GM23248 (cell line): Measurements from ENCODE around the gene TMEM51. TPM values are rescaled to one million over a fixed set of nuclear protein-coding genes. Genes with fewer than 3 reads are reported as not detected.

ENCODE experiments used
- DNase-seq: peaks from one replicate; pipeline ENCODE4 v3.0.0-alpha.2; 2015
- H2AFZ ChIP-seq: fragments of 200-600 bp; sonication (generic); 2 replicates; pipeline ENCODE4 v1.6.1; 2016; ENCODE audit warnings: antibody characterized with exemption
- H3F3A ChIP-seq: fragments of 200-600 bp; sonication (generic); 2 replicates; pipeline ENCODE4 v1.6.1; 2016; ENCODE audit warnings: mild to moderate bottlenecking, antibody characterized with exemption, mixed run types; ENCODE audit not compliant: insufficient read depth
- H3K27ac ChIP-seq: fragments of 200-600 bp; sonication (generic); 2 replicates; pipeline ENCODE4 v1.5.1; 2016; ENCODE audit warnings: mild to moderate bottlenecking
- H3K27me3 ChIP-seq: fragments of 200-600 bp; sonication (generic); replicated peaks from 2 replicates; pipeline ENCODE4 v1.6.1; 2016; ENCODE audit warnings: mild to moderate bottlenecking; ENCODE audit not compliant: insufficient read depth
- H3K36me3 ChIP-seq: fragments of 200-600 bp; sonication (generic); 2 replicates; pipeline ENCODE4 v1.6.1; 2016; ENCODE audit warnings: low read depth, mild to moderate bottlenecking
- H3K4me1 ChIP-seq: fragments of 200-600 bp; sonication (generic); 2 replicates; pipeline ENCODE4 v1.6.1; 2016; ENCODE audit warnings: mild to moderate bottlenecking; ENCODE audit not compliant: insufficient read depth
- H3K4me2 ChIP-seq: fragments of 200-600 bp; sonication (generic); one replicate; pipeline ENCODE4 v1.6.1; 2016; ENCODE audit warnings: mild to moderate bottlenecking; ENCODE audit not compliant: unreplicated experiment
- H3K4me3 ChIP-seq: fragments of 200-600 bp; sonication (generic); 2 replicates; pipeline ENCODE4 v1.5.1; 2016; ENCODE audit warnings: mild to moderate bottlenecking
- H3K79me2 ChIP-seq: fragments of 200-600 bp; sonication (generic); 2 replicates; pipeline ENCODE4 v1.6.1; 2016; ENCODE audit warnings: mild to moderate bottlenecking; ENCODE audit not compliant: insufficient read depth
- H3K9ac ChIP-seq: fragments of 200-600 bp; sonication (generic); 2 replicates; pipeline ENCODE4 v1.6.1; 2016; ENCODE audit warnings: mild to moderate bottlenecking
- H3K9me2 ChIP-seq: fragments of 200-600 bp; sonication (generic); 2 replicates; pipeline ENCODE4 v1.6.1; 2016; ENCODE audit warnings: mixed run types, mild to moderate bottlenecking, moderate library complexity; ENCODE audit not compliant: insufficient read depth
- H3K9me3 ChIP-seq: fragments of 200-600 bp; sonication (generic); one replicate; pipeline ENCODE4 v1.6.1; 2017; ENCODE audit warnings: low read depth
- H4K20me1 ChIP-seq: fragments of 200-600 bp; sonication (generic); 2 replicates; pipeline ENCODE4 v1.6.0; 2016; ENCODE audit not compliant: insufficient read depth
- EZH2 ChIP-seq: fragments of 200-600 bp; sonication (generic); IDR thresholded peaks from 2 replicates; pipeline ENCODE4 v1.6.1; 2018; ENCODE audit warnings: antibody characterized with exemption, mild to moderate bottlenecking; ENCODE audit not compliant: insufficient read depth, poor library complexity, severe bottlenecking
- EZH2phosphoT487 ChIP-seq: fragments of 200-600 bp; sonication (generic); IDR thresholded peaks from 2 replicates; pipeline ENCODE4 v1.6.1; 2018; ENCODE audit warnings: antibody characterized with exemption, moderate library complexity, mild to moderate bottlenecking, low read depth; ENCODE audit not compliant: insufficient read depth
- WGBS, 2 experiments: methylation state at CpG; one replicate each; pipeline ENCODE4 v1.1.6; 2015 to 2017; ENCODE audit warnings: low lambda C conversion rate in 2 of 2, low coverage in 1 of 2; ENCODE audit errors: missing lambda C conversion rate in 2 of 2; 5-methylcytosine and 5-hydroxymethylcytosine counted together
- in situ Hi-C: fragments of 300-500 bp; cut with MboI; formaldehyde crosslinking; loops from 2 replicates; pipeline ENCODE4 v1.15.0; 2020
- polyA plus RNA-seq: library from polyadenylated mRNA; unstranded; fragments of >200 nt; fragmentation: Nextera tagmentation; extraction: Ambion mirVana; gene quantifications from 2 replicates; pipeline ENCODE4 v1.2.1, GENCODE V29; 2016
- total RNA-seq: library from RNA; depleted of rRNA; stranded (reverse); fragments of >200 nt; shearing (Covaris generic); gene quantifications from 2 replicates; pipeline ENCODE4 v1.2.3, GENCODE V29; 2014

Gene TMEM51
- total and polyA plus RNA-seq, 2 experiments from 2014 or later, result 0.54 to 0.55 TPM

GRCh38 chr1:15251857-15252835, 98.6 kb downstream of the TMEM51 start:
- Histone ChIP-seq H3K4me2 (no peak overlapping the region), H3K36me3 (no peaks in the 10 kb centered on the region), H3K27me3 (peaks cover 65% of the 10 kb centered on the region), H4K20me1 (no peaks in the 10 kb centered on the region), H3K9me3 (no peaks in the 10 kb centered on the region), H3K9ac (no peak overlapping the region), H3K79me2 (no peaks in the 10 kb centered on the region), H3K4me1 (no peaks in the 10 kb centered on the region), H3K27ac (no peak overlapping the region), H3K9me2 (no peaks in the 10 kb centered on the region), H3K4me3 (no peak overlapping the region), H2AFZ (no peak overlapping the region), H3F3A (no peaks in the 10 kb centered on the region)
- in situ Hi-C loops, result no loop called here
- TF ChIP-seq EZH2phosphoT487 (no peak), EZH2 (no peak)
- 73 to 74% methylated on average over 14 of the region's 14 CpGs for WGBS, 2 experiments
- DNase-seq, result no peak

- H3K9me2 ChIP-seq, result no peaks in the 10 kb centered on the region
- H3K27me3 ChIP-seq, result peaks cover 44% of the 10 kb centered on the region
- no peaks in the 10 kb centered on the region for H3K79me2 ChIP-seq
- WGBS, 2 experiments, result 0 to 4% methylated on average over 2 of the region's 2 CpGs
- H3K9me3 ChIP-seq, result no peaks in the 10 kb centered on the region
- no peaks in the 10 kb centered on the region for H3K36me3 ChIP-seq
- in situ Hi-C loops, result no loop called here
- no peak overlapping the region for H3K4me2 ChIP-seq
- H3F3A ChIP-seq, result no peaks in the 10 kb centered on the region
- H3K27ac ChIP-seq, result no peak overlapping the region
- no peaks in the 10 kb centered on the region for H3K4me1 ChIP-seq
- no peaks in the 10 kb centered on the region for H4K20me1 ChIP-seq
- H2AFZ ChIP-seq, result no peak overlapping the region
- no peak overlapping the region for H3K4me3 ChIP-seq
- H3K9ac ChIP-seq, result no peak overlapping the region
- TF ChIP-seq EZH2phosphoT487 (no peak), EZH2 (no peak)
- DNase-seq, result no peak
Observed at GRCh38 chr1:15254559-15254958, 101.0 kb downstream of the TMEM51 start.

- H2AFZ ChIP-seq, result no peak overlapping the region
- 53 to 59% methylated on average over 4 of the region's 4 CpGs for WGBS, 2 experiments
- no peaks in the 10 kb centered on the region for H3K79me2 ChIP-seq
- H3K4me2 ChIP-seq, result no peak overlapping the region
- DNase-seq, result no peak
- no peaks in the 10 kb centered on the region for H3F3A ChIP-seq
- H3K27me3 ChIP-seq, result peaks cover 33% of the 10 kb centered on the region
- in situ Hi-C loops, result no loop called here
- H3K4me1 ChIP-seq, result no peaks in the 10 kb centered on the region
- H3K4me3 ChIP-seq, result no peak overlapping the region
- no peaks in the 10 kb centered on the region for H3K9me3 ChIP-seq
- no peaks in the 10 kb centered on the region for H3K36me3 ChIP-seq
- no peak overlapping the region for H3K27ac ChIP-seq
- no peaks in the 10 kb centered on the region for H4K20me1 ChIP-seq
- no peak overlapping the region for H3K9ac ChIP-seq
- no peak for TF ChIP-seq EZH2phosphoT487
- no peak for TF ChIP-seq EZH2
- no peaks in the 10 kb centered on the region for H3K9me2 ChIP-seq
Observed at GRCh38 chr1:15255582-15256149, 102.1 kb downstream of the TMEM51 start.

- no peak for TF ChIP-seq EZH2
- TF ChIP-seq EZH2phosphoT487, result no peak
- WGBS, 2 experiments, result 35 to 42% methylated on average over 3 of the region's 3 CpGs
Observed at GRCh38 chr1:15256584-15256983, 103.0 kb downstream of the TMEM51 start.

More at GRCh38 chr1:15256584-15256983, 103.0 kb downstream of the TMEM51 start:
- Histone ChIP-seq H3K36me3 (no peaks in the 10 kb centered on the region), H3F3A (no peaks in the 10 kb centered on the region), H3K9me3 (no peaks in the 10 kb centered on the region), H3K27ac (no peak overlapping the region), H3K4me1 (no peaks in the 10 kb centered on the region), H3K9ac (no peak overlapping the region), H3K79me2 (no peaks in the 10 kb centered on the region), H4K20me1 (no peaks in the 10 kb centered on the region), H2AFZ (no peak overlapping the region), H3K4me2 (no peak overlapping the region), H3K4me3 (no peak overlapping the region), H3K9me2 (no peaks in the 10 kb centered on the region), H3K27me3 (peaks cover 28% of the 10 kb centered on the region)
- no peak for DNase-seq
- in situ Hi-C loops, result no loop called here
